Hepatocyte (in vitro differentiated cells): ENCODE measurements around the gene SCML1.

Source experiments
- CTCF ChIP-seq: fragments of 200-600 bp; sonication (generic); IDR thresholded peaks from 2 replicates; pipeline ENCODE4 v1.5.1; 2016; ENCODE audit warnings: antibody characterized with exemption, mild to moderate bottlenecking; ENCODE audit not compliant: poor library complexity
- EZH2 ChIP-seq: fragments of 200-600 bp; sonication (generic); IDR thresholded peaks from 2 replicates; pipeline ENCODE4 v1.6.1; 2016; ENCODE audit warnings: antibody characterized with exemption, mild to moderate bottlenecking, borderline replicate concordance
- EZH2phosphoT487 ChIP-seq: fragments of 200-600 bp; sonication (generic); IDR thresholded peaks from one replicate; pipeline ENCODE4 v1.6.1; 2018; ENCODE audit warnings: antibody characterized with exemption, mild to moderate bottlenecking, low read depth, moderate library complexity; ENCODE audit not compliant: unreplicated experiment, severe bottlenecking

- no peak for TF ChIP-seq CTCF
- TF ChIP-seq EZH2: no peak
- no peak for TF ChIP-seq EZH2phosphoT487
These were observed 65.5 kb downstream of the SCML1 start for GRCh38 chrX:17802756-17803155.
